Cardiac septum (tissue), 1 donor: Measurements from ENCODE around the gene RAB40A. TPM values are rescaled to one million over a fixed set of nuclear protein-coding genes. Genes with fewer than 3 reads are reported as not detected.
"Not testable (repeated sequence)": the region's sequence is repeated elsewhere in the genome, so short reads cannot be mapped to it uniquely, and the experiment has no call there.

Experiments used
- DNase-seq: peaks from one replicate; pipeline ENCODE4 v3.0.0-alpha.2; 2020; ENCODE audit warnings: low spot score
- intact Hi-C: fragments of 100-400 bp; cut with DNase I; formaldehyde crosslinking; loops from one replicate; pipeline ENCODE4 v1.14.0; 2022
- total RNA-seq: library from RNA; stranded (reverse); fragmentation: NEBNext Ultra II Directional; extraction: Animal tissue kit (Norgen Biotek cat#: 25700); gene quantifications from one replicate; pipeline ENCODE4 v1.2.1, GENCODE V29; 2021
- donor health status: DM: no; HTN: no; CAD: no.

The RAB40A gene
- total RNA-seq, 1 donor from 2014 or later: 0.32 TPM

GRCh38 chrX:103529550-103529949 lies 10.3 kb upstream of the RAB40A start:
- intact Hi-C loops: no loop called here
- no peak for DNase-seq

- intact Hi-C loops: no loop called here
- DNase-seq: no peak
Measured at GRCh38 chrX:103524747-103525146, 5.5 kb upstream of the RAB40A start.

GRCh38 chrX:103523605-103524004 lies 4.3 kb upstream of the RAB40A start:
- no peak for DNase-seq
- intact Hi-C loops: no loop called here

- intact Hi-C loops: no loop called here
- DNase-seq: no peak
Measured at GRCh38 chrX:103520386-103520785, 1.1 kb upstream of the RAB40A start.

GRCh38 chrX:103518571-103518970 lies 718 bp downstream of the RAB40A start:
- intact Hi-C loops: no loop called here
- no peak for DNase-seq

- no peak for DNase-seq
- intact Hi-C loops: no loop called here
Measured at GRCh38 chrX:103517246-103517645, 2.0 kb downstream of the RAB40A start.

- intact Hi-C loops: no loop called here
- no peak for DNase-seq
Measured at GRCh38 chrX:103513476-103514108, 5.7 kb downstream of the RAB40A start.

- intact Hi-C loops: no loop called here
- DNase-seq: no peak
Measured at GRCh38 chrX:103513067-103513466, 6.2 kb downstream of the RAB40A start.

- intact Hi-C loops: no loop called here
- no peak for DNase-seq
Measured at GRCh38 chrX:103510031-103510430, 9.3 kb downstream of the RAB40A start.

- no peak for DNase-seq
- intact Hi-C loops: no loop called here
Measured at GRCh38 chrX:103503853-103504207, 15.5 kb downstream of the RAB40A start.

GRCh38 chrX:103503163-103503852 lies 16.0 kb downstream of the RAB40A start:
- no peak for DNase-seq
- intact Hi-C loops: no loop called here

- intact Hi-C loops: no loop called here
- no peak for DNase-seq
Measured at GRCh38 chrX:103498786-103499185, 20.5 kb downstream of the RAB40A start.

- DNase-seq: no peak
- intact Hi-C loops: no loop called here
Measured at GRCh38 chrX:103495786-103496185, 23.5 kb downstream of the RAB40A start.

GRCh38 chrX:103493578-103493977 lies 25.7 kb downstream of the RAB40A start:
- intact Hi-C loops: not testable (repeated sequence)

GRCh38 chrX:103489733-103490132 lies 29.6 kb downstream of the RAB40A start:
- intact Hi-C loops, DNase-seq: not testable (repeated sequence)

More at GRCh38 chrX:103493578-103493977, 25.7 kb downstream of the RAB40A start:
- not testable (repeated sequence) for DNase-seq

GRCh38 chrX:103488794-103489193 lies 30.5 kb downstream of the RAB40A start:
- no peak for DNase-seq
- intact Hi-C loops: no loop called here

GRCh38 chrX:103488332-103488731 lies 31.0 kb downstream of the RAB40A start:
- intact Hi-C loops: no loop called here
- no peak for DNase-seq

GRCh38 chrX:103483720-103484119 lies 35.6 kb downstream of the RAB40A start:
- DNase-seq: no peak
- intact Hi-C loops: no loop called here

GRCh38 chrX:103480526-103480925 lies 38.8 kb downstream of the RAB40A start:
- no peak for DNase-seq
- intact Hi-C loops: no loop called here

GRCh38 chrX:103477496-103477895 lies 41.8 kb downstream of the RAB40A start:
- intact Hi-C loops: no loop called here
- DNase-seq: no peak

GRCh38 chrX:103475381-103475780 lies 43.9 kb downstream of the RAB40A start:
- intact Hi-C loops: no loop called here
- no peak for DNase-seq
